ENCODE measurements around the gene PLCG2.

DNA sequence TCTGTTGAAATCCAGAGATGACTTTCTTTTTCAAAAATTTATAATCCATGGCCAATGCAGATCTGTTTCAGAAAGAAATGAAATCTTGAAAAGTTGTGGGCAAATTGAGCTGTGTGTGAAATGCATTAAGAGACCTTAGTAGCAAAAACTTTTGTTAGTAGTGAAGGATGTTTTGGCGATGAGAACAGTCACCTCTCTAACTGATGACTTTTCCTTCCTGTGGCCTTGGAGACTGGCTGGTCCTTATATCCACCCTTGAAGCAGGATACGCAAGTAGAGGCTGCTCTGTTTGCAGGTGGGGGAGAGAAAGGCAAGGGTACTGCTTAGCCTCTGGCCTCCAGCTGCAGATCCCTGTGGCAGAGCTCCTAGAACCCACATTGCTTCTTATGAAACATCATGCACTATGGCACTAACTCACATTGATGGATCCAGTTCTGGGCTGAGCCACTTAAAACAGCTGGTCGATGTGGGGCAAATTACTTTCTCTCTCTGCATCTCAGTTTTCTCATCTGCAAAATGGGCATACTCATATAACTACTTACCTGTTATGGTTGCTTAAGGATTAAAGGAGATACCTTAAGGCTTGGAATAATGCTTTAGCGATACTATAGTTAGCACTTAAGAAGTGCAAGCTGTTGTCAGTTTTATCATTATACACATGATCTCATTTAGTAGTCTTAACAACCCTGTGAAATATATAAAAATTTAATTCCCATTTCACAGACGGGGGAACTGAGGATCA lies 142.9 kb downstream of the PLCG2 start:
- TF ChIP-seq POU6F1 (CRISPR knock-in tag; IDR thresholded peaks at IDR 0.05; ENCODE audit: borderline replicate concordance, low read depth) (no peak), ZC3H10 (CRISPR knock-in tag; IDR thresholded peaks at IDR 0.05) (no peak), CREB5 (CRISPR knock-in tag; IDR thresholded peaks at IDR 0.05; ENCODE audit: low read depth) (no peak), PPARA (CRISPR knock-in tag; IDR thresholded peaks at IDR 0.05; ENCODE audit: borderline replicate concordance) (no peak), ZNF565 (CRISPR knock-in tag; conservative IDR thresholded peaks at IDR 0.05; ENCODE audit: low read depth) (no peak), ESRRG (CRISPR knock-in tag; IDR thresholded peaks at IDR 0.05) (no peak), ISL1 (CRISPR knock-in tag; IDR thresholded peaks at IDR 0.05) (no peak), PATZ1 (CRISPR knock-in tag; IDR thresholded peaks at IDR 0.05; ENCODE audit: borderline replicate concordance) (no peak), TOX (CRISPR knock-in tag; IDR thresholded peaks at IDR 0.05; ENCODE audit: borderline replicate concordance) (no peak), ZNF70 (CRISPR knock-in tag; IDR thresholded peaks at IDR 0.05) (no peak), OSR1 (CRISPR knock-in tag; IDR thresholded peaks at IDR 0.05) (no peak), RARB (CRISPR knock-in tag; IDR thresholded peaks at IDR 0.05) (no peak)
- TF ChIP-seq, protein P1, sequence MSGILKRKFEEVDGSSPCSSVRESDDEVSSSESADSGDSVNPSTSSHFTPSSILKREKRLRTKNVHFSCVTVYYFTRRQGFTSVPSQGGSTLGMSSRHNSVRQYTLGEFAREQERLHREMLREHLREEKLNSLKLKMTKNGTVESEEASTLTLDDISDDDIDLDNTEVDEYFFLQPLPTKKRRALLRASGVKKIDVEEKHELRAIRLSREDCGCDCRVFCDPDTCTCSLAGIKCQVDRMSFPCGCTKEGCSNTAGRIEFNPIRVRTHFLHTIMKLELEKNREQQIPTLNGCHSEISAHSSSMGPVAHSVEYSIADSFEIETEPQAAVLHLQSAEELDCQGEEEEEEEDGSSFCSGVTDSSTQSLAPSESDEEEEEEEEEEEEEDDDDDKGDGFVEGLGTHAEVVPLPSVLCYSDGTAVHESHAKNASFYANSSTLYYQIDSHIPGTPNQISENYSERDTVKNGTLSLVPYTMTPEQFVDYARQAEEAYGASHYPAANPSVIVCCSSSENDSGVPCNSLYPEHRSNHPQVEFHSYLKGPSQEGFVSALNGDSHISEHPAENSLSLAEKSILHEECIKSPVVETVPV (CRISPR knock-in tag; IDR thresholded peaks at IDR 0.05), result no peak
